HepG2 (cell line): ENCODE data around the gene KCNH1. TPM values are rescaled to one million over a fixed set of nuclear protein-coding genes. Genes with fewer than 3 reads are reported as not detected.

Source experiments
- ATAC-seq: fragments of 200-7000 bp; cut with Tn5 transposase; 3 replicates; pipeline ENCODE4 v1.9.1; 2020; ENCODE audit warnings: mild to moderate bottlenecking, moderate library complexity
- BruUV-seq: library from RNA; stranded (reverse); fragments of 400-500 nt; replicated peaks from 2 replicates; lab custom pipeline; 2021; lab: Mats Ljungman, UMichigan
- CTCF ChIA-PET: fragments of 300-600 bp; formaldehyde crosslinking; extraction: SDS; loops from one replicate; lab custom pipeline; 2021; ENCODE audit warnings: low total read pairs, inconsistent platforms, low intra/inter-chr PET ratio; lab: Yijun Ruan, JAX
- POLR2A ChIA-PET: fragments of 350-600 bp; sonication (Branson Sonifier 250); formaldehyde crosslinking; loops from one replicate; lab custom pipeline; 2020; ENCODE audit warnings: antibody characterized with exemption, inconsistent platforms; lab: Yijun Ruan, JAX
- DNase-seq: peaks from one replicate; pipeline ENCODE4 v3.0.0-alpha.2; 2015; ENCODE audit warnings: low spot score
- FAIRE-seq: peaks from 3 replicates; lab custom pipeline; 2011; peaks lifted over from hg19 to GRCh38; lab: Jason Lieb, UNC
- H2AFZ ChIP-seq: one replicate; pipeline ENCODE4 v1.6.1; 2011; ENCODE audit warnings: low read length, inconsistent platforms
- H3K27ac ChIP-seq: fragments of 300-600 bp; 3 replicates; pipeline ENCODE4 v1.8.0; 2011; ENCODE audit warnings: mixed run types, mild to moderate bottlenecking, mixed read lengths, low read length, inconsistent platforms; ENCODE audit not compliant: insufficient read depth; ENCODE audit errors: extremely low read length
- H3K27me3 ChIP-seq, 2 experiments: fragments of 200-600 bp in 1 of 2; 2 replicates in 1 of 2; 3 replicates in 1 of 2; pipeline versions ENCODE4 v1.6.0 to v1.8.0; 2011; ENCODE audit warnings: low read length in 2 of 2, mild to moderate bottlenecking in 2 of 2, moderate library complexity in 2 of 2, inconsistent platforms in 1 of 2; ENCODE audit not compliant: insufficient read depth in 2 of 2, control insufficient read depth in 1 of 2
- H3K36me3 ChIP-seq, 2 experiments: fragments of 200-600 bp in 1 of 2; replicated peaks in 1 of 2; 2 replicates in 1 of 2; 3 replicates in 1 of 2; pipeline versions ENCODE4 v1.5.1 to v1.8.0; 2011; ENCODE audit warnings: low read length in 2 of 2, inconsistent platforms in 1 of 2; ENCODE audit not compliant: insufficient read depth in 2 of 2, control insufficient read depth in 1 of 2
- H3K4me1 ChIP-seq: 2 replicates; pipeline ENCODE4 v1.5.1; 2012; ENCODE audit warnings: low read length, inconsistent platforms; ENCODE audit not compliant: insufficient read depth
- H3K4me2 ChIP-seq: 2 replicates; pipeline ENCODE4 v1.6.0; 2011; ENCODE audit warnings: low read depth, low read length, inconsistent platforms
- H3K4me3 ChIP-seq, 3 experiments: fragments of 200-600 bp in 1 of 3; sonication (generic), shearing (Covaris generic) in 1 of 3; replicated peaks in 1 of 3; 2 replicates each; pipeline ENCODE4 v1.5.1; 2011 to 2016; ENCODE audit warnings: low read length in 3 of 3, inconsistent platforms in 2 of 3, low read depth in 2 of 3, mild to moderate bottlenecking in 2 of 3, control low read depth in 1 of 3, mixed read lengths in 1 of 3; ENCODE audit not compliant: insufficient read depth in 1 of 3
- H3K79me2 ChIP-seq: one replicate; pipeline ENCODE4 v1.6.1; 2011; ENCODE audit warnings: low read length, inconsistent platforms; ENCODE audit not compliant: insufficient read depth
- H3K9ac ChIP-seq: 2 replicates; pipeline ENCODE4 v1.6.0; 2011; ENCODE audit warnings: mild to moderate bottlenecking, low read depth, low read length, inconsistent platforms; ENCODE audit not compliant: insufficient read depth
- H3K9me3 ChIP-seq: 2 replicates; pipeline ENCODE4 v1.5.1; 2012; ENCODE audit warnings: mild to moderate bottlenecking, low read length
- H4K20me1 ChIP-seq: 2 replicates; pipeline ENCODE4 v1.6.0; 2011; ENCODE audit warnings: inconsistent platforms, mild to moderate bottlenecking, low read length, moderate library complexity; ENCODE audit not compliant: insufficient read depth
- AKAP8 ChIP-seq: sonication (generic); formaldehyde crosslinking; IDR thresholded peaks from 2 replicates; pipeline ENCODE4 v1.5.1; 2020; ENCODE audit warnings: mild to moderate bottlenecking, missing genetic modification reagents
- ATM ChIP-seq: fragments of 450-650 bp; IDR thresholded peaks from 2 replicates; pipeline ENCODE4 v1.7.1; 2017; ENCODE audit warnings: mild to moderate bottlenecking, borderline replicate concordance
- BRCA1 ChIP-seq: sonication (generic); formaldehyde crosslinking; IDR thresholded peaks from 2 replicates; pipeline ENCODE4 v1.4.0; 2020; ENCODE audit warnings: missing genetic modification reagents
- ERF ChIP-seq: IDR thresholded peaks from 2 replicates; pipeline ENCODE4 v1.6.1; 2018; ENCODE audit warnings: missing biosample characterization, missing genetic modification reagents
- FOXP1 ChIP-seq, 2 experiments: fragments of 450-650 bp in 1 of 2; IDR thresholded peaks; 2 replicates each; pipeline ENCODE4 v1.6.1; 2017 to 2018; ENCODE audit warnings: antibody characterized with exemption in 1 of 2
- REL ChIP-seq: sonication (generic); formaldehyde crosslinking; conservative IDR thresholded peaks from 2 replicates; pipeline ENCODE4 v1.8.0; 2022; ENCODE audit warnings: mild to moderate bottlenecking, missing genetic modification reagents, moderate library complexity
- ZFY ChIP-seq: sonication (generic); formaldehyde crosslinking; IDR thresholded peaks from 2 replicates; pipeline ENCODE4 v1.4.0; 2020; ENCODE audit warnings: missing genetic modification reagents
- ZNF546 ChIP-seq: sonication (generic); formaldehyde crosslinking; conservative IDR thresholded peaks from 2 replicates; pipeline ENCODE4 v1.8.1; 2023; ENCODE audit warnings: mild to moderate bottlenecking, missing genetic modification reagents
- ZNF562 ChIP-seq: sonication (generic); formaldehyde crosslinking; IDR thresholded peaks from 2 replicates; pipeline ENCODE4 v1.8.0; 2022; ENCODE audit warnings: missing genetic modification reagents, borderline replicate concordance
- ZSCAN30 ChIP-seq: sonication (generic); formaldehyde crosslinking; IDR thresholded peaks from 2 replicates; pipeline ENCODE4 v1.5.0; 2020; ENCODE audit warnings: mild to moderate bottlenecking, missing genetic modification reagents
- WGBS: methylation state at CpG from one replicate; pipeline ENCODE4 v1.1.6; 2017; ENCODE audit warnings: low lambda C conversion rate; 5-methylcytosine and 5-hydroxymethylcytosine counted together
- in situ Hi-C: cut with HindIII; loops from 2 replicates; pipeline ENCODE4 v1.10.0; 2017; ENCODE audit warnings: low pct_unique_long_range_greater_than_20kb; ENCODE audit not compliant: extremely low pct_ligation_motif_present
- intact Hi-C: fragments of 100-400 bp; cut with micrococcal nuclease; formaldehyde crosslinking; loops from one replicate; pipeline ENCODE4 v1.10.0; 2022; ENCODE audit not compliant: unreplicated experiment
- polyA plus RNA-seq, 8 experiments: library from polyadenylated mRNA; depleted of rRNA in 3 of 8; stranded (reverse) in 7 of 8; unstranded in 1 of 8; fragments of >200 nt; fragmentation: Illumina TruSeq in 4 of 8; extraction: Trizol in 4 of 8; gene quantifications; 2 replicates each; pipeline versions ENCODE4 v1.2.1 to v1.2.3, GENCODE V29; 2011 to 2016; ENCODE audit warnings: low read depth in 4 of 8, missing spikeins in 1 of 8, mixed read lengths in 1 of 8; ENCODE audit not compliant: insufficient read depth in 1 of 8
- total RNA-seq, 5 experiments: library from RNA; depleted of rRNA; stranded (reverse); fragments of >200 nt; fragmentation: Illumina TruSeq; extraction: Trizol; gene quantifications; 2 replicates each; pipeline ENCODE4 v1.2.3, GENCODE V29; 2016; ENCODE audit warnings: low read depth in 1 of 5
- TF ChIP-seq, protein P1 (sequence below): sonication (generic); formaldehyde crosslinking; IDR thresholded peaks from 2 replicates; pipeline ENCODE4 v1.4.0; 2020; ENCODE audit warnings: mild to moderate bottlenecking, missing genetic modification reagents
- TF ChIP-seq, protein P2 (sequence below): IDR thresholded peaks from 2 replicates; pipeline ENCODE4 v1.6.1; 2016; ENCODE audit warnings: missing compliant biosample characterization, missing genetic modification reagents, borderline replicate concordance
- TF ChIP-seq, protein P3 (sequence below): sonication (generic); formaldehyde crosslinking; conservative IDR thresholded peaks from 2 replicates; pipeline ENCODE4 v1.8.1; 2023; ENCODE audit warnings: missing genetic modification reagents
- TF ChIP-seq, protein P4 (sequence below): sonication (generic); formaldehyde crosslinking; IDR thresholded peaks from 2 replicates; pipeline ENCODE4 v1.4.0; 2020; ENCODE audit warnings: mild to moderate bottlenecking, missing genetic modification reagents
- TF ChIP-seq, protein P5 (sequence below): IDR thresholded peaks from 2 replicates; pipeline ENCODE4 v1.6.1; 2016; ENCODE audit warnings: missing genetic modification reagents, missing compliant biosample characterization
- TF ChIP-seq, protein P6 (sequence below): conservative IDR thresholded peaks from 2 replicates; pipeline ENCODE4 v1.6.1; 2018; ENCODE audit warnings: missing genetic modification reagents
- TF ChIP-seq, protein P7 (sequence below): sonication (generic); formaldehyde crosslinking; IDR thresholded peaks from 2 replicates; pipeline ENCODE4 v1.4.0; 2020; ENCODE audit warnings: missing genetic modification reagents

KCNH1 gene
- total and polyA plus RNA-seq, 2 of the 13 experiments (the other 11 are each of a cell fraction or from before 2014, with no cell fraction given): not detected

DNA sequence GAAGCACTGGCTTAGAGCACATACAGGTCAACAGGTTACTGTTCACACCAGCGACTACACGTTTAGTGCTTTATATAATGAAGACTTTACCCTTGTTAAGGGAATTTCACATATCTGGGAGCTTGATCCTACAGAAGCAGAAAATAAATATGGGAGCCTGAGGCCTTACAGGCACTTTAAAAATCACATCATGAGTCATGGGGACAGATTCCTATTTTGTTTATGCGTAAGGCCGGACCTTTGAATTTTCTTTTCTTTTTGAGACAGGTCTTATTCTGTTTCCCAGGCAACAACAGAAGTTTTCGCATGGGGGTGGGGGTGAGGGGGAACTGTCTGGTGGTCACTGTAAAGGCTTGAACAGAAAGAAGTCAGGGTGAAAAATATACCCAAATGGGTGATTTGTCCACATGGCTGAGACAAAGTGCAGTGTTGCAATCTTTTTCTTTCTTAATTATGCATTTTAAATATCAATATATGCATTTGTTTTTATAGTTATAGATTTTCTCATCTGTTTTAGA is 276.7 kb downstream of the KCNH1 start:
- no TSS peak for BruUV-seq
- CTCF ChIA-PET: no interaction called here
- TF ChIP-seq FOXP1 (IDR thresholded peaks at IDR 0.05) (no peak), FOXP1 (CRISPR knock-in tag; IDR thresholded peaks at IDR 0.05) (no peak), ZNF546 (CRISPR knock-in tag) (no peak), ZFY (no peak), REL (CRISPR knock-in tag) (no peak), BRCA1 (CRISPR knock-in tag) (no peak), AKAP8 (no peak), ATM (no peak), ZNF562 (CRISPR knock-in tag) (no peak), ERF (no peak), ZSCAN30 (CRISPR knock-in tag) (no peak)
- TF ChIP-seq, protein P1, sequence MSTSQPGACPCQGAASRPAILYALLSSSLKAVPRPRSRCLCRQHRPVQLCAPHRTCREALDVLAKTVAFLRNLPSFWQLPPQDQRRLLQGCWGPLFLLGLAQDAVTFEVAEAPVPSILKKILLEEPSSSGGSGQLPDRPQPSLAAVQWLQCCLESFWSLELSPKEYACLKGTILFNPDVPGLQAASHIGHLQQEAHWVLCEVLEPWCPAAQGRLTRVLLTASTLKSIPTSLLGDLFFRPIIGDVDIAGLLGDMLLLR (CRISPR knock-in tag): no peak
- TF ChIP-seq, protein P2, sequence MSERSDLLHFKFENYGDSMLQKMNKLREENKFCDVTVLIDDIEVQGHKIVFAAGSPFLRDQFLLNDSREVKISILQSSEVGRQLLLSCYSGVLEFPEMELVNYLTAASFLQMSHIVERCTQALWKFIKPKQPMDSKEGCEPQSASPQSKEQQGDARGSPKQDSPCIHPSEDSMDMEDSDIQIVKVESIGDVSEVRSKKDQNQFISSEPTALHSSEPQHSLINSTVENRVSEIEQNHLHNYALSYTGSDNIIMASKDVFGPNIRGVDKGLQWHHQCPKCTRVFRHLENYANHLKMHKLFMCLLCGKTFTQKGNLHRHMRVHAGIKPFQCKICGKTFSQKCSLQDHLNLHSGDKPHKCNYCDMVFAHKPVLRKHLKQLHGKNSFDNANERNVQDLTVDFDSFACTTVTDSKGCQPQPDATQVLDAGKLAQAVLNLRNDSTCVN: no peak
- TF ChIP-seq, protein P3, sequence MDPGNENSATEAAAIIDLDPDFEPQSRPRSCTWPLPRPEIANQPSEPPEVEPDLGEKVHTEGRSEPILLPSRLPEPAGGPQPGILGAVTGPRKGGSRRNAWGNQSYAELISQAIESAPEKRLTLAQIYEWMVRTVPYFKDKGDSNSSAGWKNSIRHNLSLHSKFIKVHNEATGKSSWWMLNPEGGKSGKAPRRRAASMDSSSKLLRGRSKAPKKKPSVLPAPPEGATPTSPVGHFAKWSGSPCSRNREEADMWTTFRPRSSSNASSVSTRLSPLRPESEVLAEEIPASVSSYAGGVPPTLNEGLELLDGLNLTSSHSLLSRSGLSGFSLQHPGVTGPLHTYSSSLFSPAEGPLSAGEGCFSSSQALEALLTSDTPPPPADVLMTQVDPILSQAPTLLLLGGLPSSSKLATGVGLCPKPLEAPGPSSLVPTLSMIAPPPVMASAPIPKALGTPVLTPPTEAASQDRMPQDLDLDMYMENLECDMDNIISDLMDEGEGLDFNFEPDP (CRISPR knock-in tag): no peak
- TF ChIP-seq, protein P4, sequence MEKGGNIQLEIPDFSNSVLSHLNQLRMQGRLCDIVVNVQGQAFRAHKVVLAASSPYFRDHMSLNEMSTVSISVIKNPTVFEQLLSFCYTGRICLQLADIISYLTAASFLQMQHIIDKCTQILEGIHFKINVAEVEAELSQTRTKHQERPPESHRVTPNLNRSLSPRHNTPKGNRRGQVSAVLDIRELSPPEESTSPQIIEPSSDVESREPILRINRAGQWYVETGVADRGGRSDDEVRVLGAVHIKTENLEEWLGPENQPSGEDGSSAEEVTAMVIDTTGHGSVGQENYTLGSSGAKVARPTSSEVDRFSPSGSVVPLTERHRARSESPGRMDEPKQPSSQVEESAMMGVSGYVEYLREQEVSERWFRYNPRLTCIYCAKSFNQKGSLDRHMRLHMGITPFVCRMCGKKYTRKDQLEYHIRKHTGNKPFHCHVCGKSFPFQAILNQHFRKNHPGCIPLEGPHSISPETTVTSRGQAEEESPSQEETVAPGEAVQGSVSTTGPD (CRISPR knock-in tag): no peak
- TF ChIP-seq, protein P5, sequence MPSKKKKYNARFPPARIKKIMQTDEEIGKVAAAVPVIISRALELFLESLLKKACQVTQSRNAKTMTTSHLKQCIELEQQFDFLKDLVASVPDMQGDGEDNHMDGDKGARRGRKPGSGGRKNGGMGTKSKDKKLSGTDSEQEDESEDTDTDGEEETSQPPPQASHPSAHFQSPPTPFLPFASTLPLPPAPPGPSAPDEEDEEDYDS (CRISPR knock-in tag): no peak
- TF ChIP-seq, protein P6, sequence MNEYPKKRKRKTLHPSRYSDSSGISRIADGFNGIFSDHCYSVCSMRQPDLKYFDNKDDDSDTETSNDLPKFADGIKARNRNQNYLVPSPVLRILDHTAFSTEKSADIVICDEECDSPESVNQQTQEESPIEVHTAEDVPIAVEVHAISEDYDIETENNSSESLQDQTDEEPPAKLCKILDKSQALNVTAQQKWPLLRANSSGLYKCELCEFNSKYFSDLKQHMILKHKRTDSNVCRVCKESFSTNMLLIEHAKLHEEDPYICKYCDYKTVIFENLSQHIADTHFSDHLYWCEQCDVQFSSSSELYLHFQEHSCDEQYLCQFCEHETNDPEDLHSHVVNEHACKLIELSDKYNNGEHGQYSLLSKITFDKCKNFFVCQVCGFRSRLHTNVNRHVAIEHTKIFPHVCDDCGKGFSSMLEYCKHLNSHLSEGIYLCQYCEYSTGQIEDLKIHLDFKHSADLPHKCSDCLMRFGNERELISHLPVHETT (CRISPR knock-in tag): no peak
- TF ChIP-seq, protein P7, sequence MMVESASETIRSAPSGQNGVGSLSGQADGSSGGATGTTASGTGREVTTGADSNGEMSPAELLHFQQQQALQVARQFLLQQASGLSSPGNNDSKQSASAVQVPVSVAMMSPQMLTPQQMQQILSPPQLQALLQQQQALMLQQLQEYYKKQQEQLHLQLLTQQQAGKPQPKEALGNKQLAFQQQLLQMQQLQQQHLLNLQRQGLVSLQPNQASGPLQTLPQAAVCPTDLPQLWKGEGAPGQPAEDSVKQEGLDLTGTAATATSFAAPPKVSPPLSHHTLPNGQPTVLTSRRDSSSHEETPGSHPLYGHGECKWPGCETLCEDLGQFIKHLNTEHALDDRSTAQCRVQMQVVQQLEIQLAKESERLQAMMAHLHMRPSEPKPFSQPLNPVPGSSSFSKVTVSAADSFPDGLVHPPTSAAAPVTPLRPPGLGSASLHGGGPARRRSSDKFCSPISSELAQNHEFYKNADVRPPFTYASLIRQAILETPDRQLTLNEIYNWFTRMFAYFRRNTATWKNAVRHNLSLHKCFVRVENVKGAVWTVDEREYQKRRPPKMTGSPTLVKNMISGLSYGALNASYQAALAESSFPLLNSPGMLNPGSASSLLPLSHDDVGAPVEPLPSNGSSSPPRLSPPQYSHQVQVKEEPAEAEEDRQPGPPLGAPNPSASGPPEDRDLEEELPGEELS: no peak

More for the DNA sequence above, 276.7 kb downstream of the KCNH1 start:
- no peak overlapping the region for H3K4me3 ChIP-seq
- FAIRE-seq: no peak
- H3K79me2 ChIP-seq: no peaks in the 10 kb centered on the region
- 40% methylated on average over 5 of the region's 5 CpGs for WGBS
- H3K36me3 ChIP-seq: no peaks in the 10 kb centered on the region
- ATAC-seq: no peak
- H3K4me2 ChIP-seq: no peak overlapping the region
- H3K4me1 ChIP-seq: no peaks in the 10 kb centered on the region
- H3K9me3 ChIP-seq: no peaks in the 10 kb centered on the region
- no peak overlapping the region for H2AFZ ChIP-seq
- no peak overlapping the region for H3K9ac ChIP-seq
- intact Hi-C loops (no loop called here), in situ Hi-C loops (no loop called here)
- no peaks in the 10 kb centered on the region for H3K27me3 ChIP-seq
- no peak overlapping the region for H3K27ac ChIP-seq
- DNase-seq: no peak
- POLR2A ChIA-PET: no interaction called here
- no peaks in the 10 kb centered on the region for H4K20me1 ChIP-seq
